ENCODE data around the gene SRL. TPM values are rescaled to one million over a fixed set of nuclear protein-coding genes. Genes with fewer than 3 reads are reported as not detected.
A peak's percentile ranks its signal among the peaks of the same experiment; 100 is the strongest.

SRL gene
- total and polyA plus RNA-seq, 2 experiments from 2014 or later = not detected

DNA sequence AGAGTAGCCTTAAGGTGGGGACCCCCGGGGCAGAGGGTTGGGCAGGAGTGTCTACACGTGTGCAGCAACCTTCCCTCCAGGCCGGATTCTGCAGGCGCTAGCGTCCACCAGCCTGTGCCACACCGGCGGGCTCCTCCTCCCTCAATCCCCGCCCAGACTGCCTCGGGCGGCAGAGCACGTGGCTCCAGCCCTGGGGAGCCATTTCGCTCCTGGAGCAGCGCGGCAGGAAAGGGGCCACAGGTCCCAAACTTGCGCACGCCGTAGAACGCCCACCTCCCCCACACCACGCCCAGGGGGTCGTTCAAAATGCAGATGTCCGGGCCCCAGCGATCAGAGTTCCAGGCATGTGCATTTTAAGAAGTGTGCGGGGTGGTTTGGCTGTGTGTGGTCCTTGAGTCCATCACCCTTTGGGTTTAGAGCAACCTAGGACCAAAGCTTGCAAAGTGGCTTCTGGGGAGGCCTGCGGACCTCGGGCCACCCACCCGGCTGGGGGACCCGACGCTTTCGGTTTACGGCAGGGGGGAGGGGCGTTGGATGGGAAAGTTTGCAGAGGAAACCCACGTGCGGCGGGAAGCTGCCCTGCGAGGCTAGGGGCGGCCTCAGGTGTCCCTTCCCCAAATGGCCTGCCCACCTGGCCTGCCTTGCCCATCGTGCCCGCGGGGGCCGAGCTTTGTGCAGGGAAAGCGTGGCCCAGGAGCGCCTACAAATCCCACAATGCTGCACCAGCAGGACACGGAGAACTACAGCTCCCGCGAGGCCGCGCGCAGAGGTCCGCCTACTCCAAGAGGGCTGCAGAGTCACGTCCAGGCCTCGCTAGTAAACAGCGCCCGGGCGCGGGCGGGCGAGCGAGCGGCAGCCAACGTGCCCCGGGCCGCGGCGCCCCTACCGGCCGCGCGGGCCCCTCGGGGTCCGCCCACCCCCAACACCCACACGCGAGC, 29.6 kb upstream of the SRL start:
- Histone ChIP-seq H3F3A (replicated peaks; ENCODE audit: low read depth) (peaks cover 23% of the 10 kb centered on the region), H3K27ac (ENCODE audit: low read depth) (peak overlapping the region; percentile 100), H3K4me2 (peak overlapping the region; percentile 90), H3K36me3 (ENCODE audit: insufficient read depth) (no peaks in the 10 kb centered on the region), H3K27me3 (ENCODE audit: insufficient read depth) (no peaks in the 10 kb centered on the region), H3K9me2 (ENCODE audit: insufficient read depth) (no peaks in the 10 kb centered on the region), H4K20me1 (replicated peaks; ENCODE audit: insufficient read depth) (peaks cover 12% of the 10 kb centered on the region), H3K79me2 (replicated peaks; ENCODE audit: insufficient read depth) (peaks cover 62% of the 10 kb centered on the region), H3K4me3 (peak overlapping the region; percentile 97), H3K4me1 (ENCODE audit: insufficient read depth) (peaks cover 10% of the 10 kb centered on the region), H2AFZ (no peak overlapping the region)
- DNase-seq (ENCODE audit: low spot score) (peak; percentile 96), ATAC-seq (peak; percentile 70)
- Mint-ChIP-seq H3K4me1 (peaks cover 14% of the 10 kb centered on the region), H3K27me3 (ENCODE audit: insufficient read depth, low read depth, poor library complexity) (peaks cover 19% of the 10 kb centered on the region), H3K36me3 (ENCODE audit: low read depth) (peaks cover 30% of the 10 kb centered on the region), H3K4me3 (peak overlapping the region; percentile 94), H3K9me3 (peaks cover 4% of the 10 kb centered on the region; the same call in 2 of the 3 replicates), H3K27ac (peak overlapping the region; percentile 96)
- TF ChIP-seq ZNF114 (CRISPR knock-in tag; IDR thresholded peaks at IDR 0.05) = no peak
- TF ChIP-seq ZNF331 (CRISPR knock-in tag; IDR thresholded peaks at IDR 0.05; ENCODE audit: low read depth) = no peak
- no peak for TF ChIP-seq JUNB (IDR thresholded peaks at IDR 0.05; ENCODE audit: unreplicated experiment)
- TF ChIP-seq, protein P1, sequence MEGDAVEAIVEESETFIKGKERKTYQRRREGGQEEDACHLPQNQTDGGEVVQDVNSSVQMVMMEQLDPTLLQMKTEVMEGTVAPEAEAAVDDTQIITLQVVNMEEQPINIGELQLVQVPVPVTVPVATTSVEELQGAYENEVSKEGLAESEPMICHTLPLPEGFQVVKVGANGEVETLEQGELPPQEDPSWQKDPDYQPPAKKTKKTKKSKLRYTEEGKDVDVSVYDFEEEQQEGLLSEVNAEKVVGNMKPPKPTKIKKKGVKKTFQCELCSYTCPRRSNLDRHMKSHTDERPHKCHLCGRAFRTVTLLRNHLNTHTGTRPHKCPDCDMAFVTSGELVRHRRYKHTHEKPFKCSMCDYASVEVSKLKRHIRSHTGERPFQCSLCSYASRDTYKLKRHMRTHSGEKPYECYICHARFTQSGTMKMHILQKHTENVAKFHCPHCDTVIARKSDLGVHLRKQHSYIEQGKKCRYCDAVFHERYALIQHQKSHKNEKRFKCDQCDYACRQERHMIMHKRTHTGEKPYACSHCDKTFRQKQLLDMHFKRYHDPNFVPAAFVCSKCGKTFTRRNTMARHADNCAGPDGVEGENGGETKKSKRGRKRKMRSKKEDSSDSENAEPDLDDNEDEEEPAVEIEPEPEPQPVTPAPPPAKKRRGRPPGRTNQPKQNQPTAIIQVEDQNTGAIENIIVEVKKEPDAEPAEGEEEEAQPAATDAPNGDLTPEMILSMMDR (conservative IDR thresholded peaks at IDR 0.05; ENCODE audit: low read depth in 2 of 2) = peak in 1 of 2 experiments; percentile 20; a peak in 2 of 4 replicates
- TF ChIP-seq EZH2 (IDR thresholded peaks at IDR 0.05; ENCODE audit: low read depth, unreplicated experiment) = no peak
- peak; percentile 60 for TF ChIP-seq POLR2AphosphoS5 (IDR thresholded peaks at IDR 0.05; ENCODE audit: low read depth)
- TF ChIP-seq STAT1 (IDR thresholded peaks at IDR 0.05; ENCODE audit: unreplicated experiment) = no peak
- TF ChIP-seq NANOG (IDR thresholded peaks at IDR 0.05; ENCODE audit: borderline replicate concordance) = no peak
- TF ChIP-seq REST (IDR thresholded peaks at IDR 0.05; ENCODE audit: unreplicated experiment) = no peak
- TF ChIP-seq CREB1 (CRISPR knock-in tag; IDR thresholded peaks at IDR 0.05; ENCODE audit: low read depth) = peak; percentile 47; the same call in 1 of the 2 replicates
- peak; percentile 84 for TF ChIP-seq ETS1 (IDR thresholded peaks at IDR 0.05)
- no peak for TF ChIP-seq EZH2phosphoT487 (IDR thresholded peaks at IDR 0.05; ENCODE audit: unreplicated experiment)
- TF ChIP-seq ZNF462 (CRISPR knock-in tag; IDR thresholded peaks at IDR 0.05) = no peak

All from GM23338 (cell line).